ENCODE results near the gene NUMB.

The NUMB gene

GRCh38 chr14:73259837-73260236, 198.5 kb downstream of the NUMB start:
- no peak for DNase-seq
- in situ Hi-C loops (cut with HindIII; ENCODE audit: low pct_ligation_motif_present, low pct_unique_long_range_greater_than_20kb, low sequenced_read_pairs): no loop called here

- no peak for DNase-seq
- in situ Hi-C loops (cut with HindIII; ENCODE audit: low pct_ligation_motif_present, low pct_unique_long_range_greater_than_20kb, low sequenced_read_pairs): no loop called here
Measured at GRCh38 chr14:73258845-73259611, 199.3 kb downstream of the NUMB start.

GRCh38 chr14:73258076-73258475, 200.3 kb downstream of the NUMB start:
- DNase-seq: no peak
- in situ Hi-C loops (cut with HindIII; ENCODE audit: low pct_ligation_motif_present, low pct_unique_long_range_greater_than_20kb, low sequenced_read_pairs): no loop called here

- DNase-seq: no peak
- in situ Hi-C loops (cut with HindIII; ENCODE audit: low pct_ligation_motif_present, low pct_unique_long_range_greater_than_20kb, low sequenced_read_pairs): no loop called here
Measured at GRCh38 chr14:73255693-73256225, 202.6 kb downstream of the NUMB start.

GRCh38 chr14:73255005-73255400, 203.3 kb downstream of the NUMB start:
- no peak for DNase-seq
- in situ Hi-C loops (cut with HindIII; ENCODE audit: low pct_ligation_motif_present, low pct_unique_long_range_greater_than_20kb, low sequenced_read_pairs): no loop called here

GRCh38 chr14:73254247-73255004, 203.9 kb downstream of the NUMB start:
- in situ Hi-C loops (cut with HindIII; ENCODE audit: low pct_ligation_motif_present, low pct_unique_long_range_greater_than_20kb, low sequenced_read_pairs): no loop called here
- DNase-seq: no peak

GRCh38 chr14:73253721-73254120, 204.6 kb downstream of the NUMB start:
- DNase-seq: no peak
- in situ Hi-C loops (cut with HindIII; ENCODE audit: low pct_ligation_motif_present, low pct_unique_long_range_greater_than_20kb, low sequenced_read_pairs): no loop called here

GRCh38 chr14:73253323-73253610, 205.1 kb downstream of the NUMB start:
- DNase-seq: no peak
- in situ Hi-C loops (cut with HindIII; ENCODE audit: low pct_ligation_motif_present, low pct_unique_long_range_greater_than_20kb, low sequenced_read_pairs): no loop called here

- in situ Hi-C loops (cut with HindIII; ENCODE audit: low pct_ligation_motif_present, low pct_unique_long_range_greater_than_20kb, low sequenced_read_pairs): no loop called here
- no peak for DNase-seq
Measured at GRCh38 chr14:73252491-73253322, 205.6 kb downstream of the NUMB start.

GRCh38 chr14:73251516-73252215, 206.7 kb downstream of the NUMB start:
- in situ Hi-C loops (cut with HindIII; ENCODE audit: low pct_ligation_motif_present, low pct_unique_long_range_greater_than_20kb, low sequenced_read_pairs): no loop called here
- no peak for DNase-seq

GRCh38 chr14:73250781-73251500, 207.4 kb downstream of the NUMB start:
- in situ Hi-C loops (cut with HindIII; ENCODE audit: low pct_ligation_motif_present, low pct_unique_long_range_greater_than_20kb, low sequenced_read_pairs): no loop called here
- DNase-seq: no peak

- no peak for DNase-seq
Measured at GRCh38 chr14:73250317-73250713, 208.0 kb downstream of the NUMB start.

GRCh38 chr14:73249564-73250316, 208.6 kb downstream of the NUMB start:
- DNase-seq: no peak
- in situ Hi-C loops (cut with HindIII; ENCODE audit: low pct_ligation_motif_present, low pct_unique_long_range_greater_than_20kb, low sequenced_read_pairs): no loop called here

More at GRCh38 chr14:73250317-73250713, 208.0 kb downstream of the NUMB start:
- in situ Hi-C loops (cut with HindIII; ENCODE audit: low pct_ligation_motif_present, low pct_unique_long_range_greater_than_20kb, low sequenced_read_pairs): no loop called here

GRCh38 chr14:73249108-73249507, 209.2 kb downstream of the NUMB start:
- in situ Hi-C loops (cut with HindIII; ENCODE audit: low pct_ligation_motif_present, low pct_unique_long_range_greater_than_20kb, low sequenced_read_pairs): no loop called here
- DNase-seq: no peak

- in situ Hi-C loops (cut with HindIII; ENCODE audit: low pct_ligation_motif_present, low pct_unique_long_range_greater_than_20kb, low sequenced_read_pairs): no loop called here
- DNase-seq: peak; percentile 77
Measured at GRCh38 chr14:73248108-73248868, 210.1 kb downstream of the NUMB start.

- DNase-seq: no peak
- in situ Hi-C loops (cut with HindIII; ENCODE audit: low pct_ligation_motif_present, low pct_unique_long_range_greater_than_20kb, low sequenced_read_pairs): no loop called here
Measured at GRCh38 chr14:73246387-73247150, 211.8 kb downstream of the NUMB start.
